PC-3 (cell line): ENCODE measurements around the gene CTSD. TPM values are rescaled to one million over a fixed set of nuclear protein-coding genes. Genes with fewer than 3 reads are reported as not detected.

Source experiments
- ATAC-seq: fragments of 200-7000 bp; cut with Tn5 transposase; 2 replicates; pipeline ENCODE4 v1.9.1; 2020; ENCODE audit warnings: mild to moderate bottlenecking, moderate library complexity
- BruUV-seq: library from RNA; stranded (reverse); fragments of 400-500 nt; replicated peaks from 2 replicates; lab custom pipeline; 2021; lab: Mats Ljungman, UMichigan
- CTCF ChIA-PET: fragments of 300-600 bp; sonication (Branson Sonifier 250); formaldehyde crosslinking; loops from one replicate; lab custom pipeline; 2022; ENCODE audit warnings: antibody characterized with exemption; lab: Charles Lee
- POLR2A ChIA-PET: fragments of 300-600 bp; sonication (Branson Sonifier 250); formaldehyde crosslinking; loops from one replicate; lab custom pipeline; 2022; ENCODE audit warnings: antibody characterized with exemption; ENCODE audit not compliant: unreplicated experiment; lab: Charles Lee
- DNase-seq: peaks from one replicate; pipeline ENCODE4 v3.0.0-alpha.2; 2015
- H2AFZ ChIP-seq: fragments of 300-600 bp; sonication (generic); 2 replicates; pipeline ENCODE4 v1.6.0; 2016; ENCODE audit warnings: antibody characterized with exemption, low read length
- H3F3A ChIP-seq: fragments of 300-600 bp; sonication (generic); one replicate; pipeline ENCODE4 v1.6.0; 2017; ENCODE audit warnings: antibody characterized with exemption, low read length, control low read depth, mild to moderate bottlenecking; ENCODE audit not compliant: unreplicated experiment
- H3K27ac ChIP-seq: fragments of 300-600 bp; sonication (generic); 2 replicates; pipeline ENCODE4 v1.5.1; 2016; ENCODE audit warnings: mild to moderate bottlenecking, low read length
- H3K27me3 ChIP-seq: fragments of 300-600 bp; sonication (generic); 2 replicates; pipeline ENCODE4 v1.6.1; 2016; ENCODE audit warnings: low read length, mixed read lengths
- H3K36me3 ChIP-seq: fragments of 300-600 bp; sonication (generic); 2 replicates; pipeline ENCODE4 v1.6.1; 2016; ENCODE audit warnings: low read depth, mixed run types, low read length, mixed read lengths
- H3K4me1 ChIP-seq: fragments of 300-600 bp; sonication (generic); 2 replicates; pipeline ENCODE4 v1.5.1; 2016; ENCODE audit warnings: low read length; ENCODE audit not compliant: insufficient read depth
- H3K4me2 ChIP-seq: fragments of 300-600 bp; sonication (generic); 2 replicates; pipeline ENCODE4 v1.6.0; 2016; ENCODE audit warnings: low read length
- H3K4me3 ChIP-seq: fragments of 300-600 bp; sonication (generic); 2 replicates; pipeline ENCODE4 v1.5.1; 2016; ENCODE audit warnings: mild to moderate bottlenecking, low read length, mixed read lengths
- H3K79me2 ChIP-seq: fragments of 300-600 bp; sonication (generic); 2 replicates; pipeline ENCODE4 v1.6.1; 2017; ENCODE audit warnings: low read length, mixed read lengths
- H3K9ac ChIP-seq: fragments of 300-600 bp; sonication (generic); 2 replicates; pipeline ENCODE4 v1.6.0; 2016; ENCODE audit warnings: mild to moderate bottlenecking, low read length
- H3K9me2 ChIP-seq: fragments of 300-600 bp; sonication (generic); replicated peaks from 2 replicates; pipeline ENCODE4 v1.6.1; 2016; ENCODE audit warnings: mixed run types, low read length, mixed read lengths
- H3K9me3 ChIP-seq: fragments of 300-600 bp; sonication (generic); 2 replicates; pipeline ENCODE4 v1.6.1; 2016; ENCODE audit warnings: low read length, mixed read lengths
- H4K20me1 ChIP-seq: fragments of 300-600 bp; sonication (generic); 2 replicates; pipeline ENCODE4 v1.6.1; 2016; ENCODE audit warnings: low read length, mixed read lengths
- EZH2 ChIP-seq: fragments of 300-600 bp; sonication (generic); IDR thresholded peaks from one replicate; pipeline ENCODE4 v1.6.1; 2017; ENCODE audit warnings: antibody characterized with exemption, mild to moderate bottlenecking, low read length; ENCODE audit not compliant: unreplicated experiment
- EZH2phosphoT487 ChIP-seq: fragments of 300-600 bp; sonication (generic); IDR thresholded peaks from 2 replicates; pipeline ENCODE4 v1.6.1; 2018; ENCODE audit warnings: mild to moderate bottlenecking, antibody characterized with exemption, low read length, borderline replicate concordance
- intact Hi-C: fragments of 100-400 bp; cut with micrococcal nuclease; formaldehyde crosslinking; loops from 2 replicates; pipeline ENCODE4 v1.9.0; 2023
- total RNA-seq: library from RNA; depleted of rRNA; stranded (reverse); fragments of >200 nt; gene quantifications from 2 replicates; pipeline ENCODE4 v1.2.3, GENCODE V29; 2014
- TF ChIP-seq, protein P1 (sequence below): fragments of 300-600 bp; sonication (generic); conservative IDR thresholded peaks from 2 replicates; pipeline ENCODE4 v1.5.1; 2017; ENCODE audit warnings: antibody characterized with exemption, low read depth, mild to moderate bottlenecking, low read length

The CTSD gene
- total RNA-seq, 1 experiment from 2014 or later, result 308 TPM

DNA sequence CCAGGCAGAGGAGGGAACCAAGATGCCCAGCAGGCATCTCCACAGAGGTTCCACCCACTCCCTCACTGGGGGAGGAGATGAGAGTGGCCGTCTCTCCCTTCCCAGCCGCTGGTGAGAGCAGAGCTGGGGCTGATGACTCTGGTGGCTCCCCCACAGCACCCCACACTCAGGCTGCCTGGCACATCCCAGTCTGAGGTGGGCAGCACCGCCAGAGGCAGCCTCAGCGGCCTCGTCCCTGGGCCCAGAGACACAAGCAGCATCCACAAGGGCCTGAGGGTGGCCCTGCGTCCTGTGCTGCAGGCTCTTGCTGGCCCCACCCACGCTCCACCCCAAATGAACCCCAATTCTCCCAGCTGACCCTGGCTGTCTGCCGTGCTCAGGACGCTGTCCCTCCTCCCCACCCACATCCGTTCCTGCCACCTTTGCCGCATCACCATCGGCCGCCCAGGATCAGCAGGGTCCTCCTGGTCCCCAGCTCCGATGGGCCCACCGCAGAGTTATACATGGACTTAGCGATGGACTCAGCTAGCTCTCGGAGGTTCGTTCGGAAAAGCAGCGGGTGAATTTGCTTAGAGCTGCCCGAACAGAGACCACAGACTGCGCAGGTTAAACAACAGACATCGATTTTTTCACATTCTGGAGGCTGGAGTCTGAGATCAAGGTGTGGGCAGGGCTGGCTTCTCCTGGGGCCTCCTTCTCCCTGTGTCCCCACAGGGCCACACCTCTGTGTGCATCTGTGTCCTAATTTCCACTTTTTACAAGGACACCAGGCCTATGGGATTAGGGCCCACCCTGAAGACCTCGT lies 20.2 kb upstream of the CTSD start:
- ChIA-PET POLR2A (no interaction called here), CTCF (interaction anchor here (1.2 kb wide), 1 partner anchor 90 kb away, joined by 3 read pairs; no protein-coding TSS in a partner anchor)
- H3K79me2 ChIP-seq, result no peaks in the 10 kb centered on the region
- TF ChIP-seq EZH2phosphoT487, result no peak
- no peak for TF ChIP-seq EZH2
- TF ChIP-seq, protein P1, sequence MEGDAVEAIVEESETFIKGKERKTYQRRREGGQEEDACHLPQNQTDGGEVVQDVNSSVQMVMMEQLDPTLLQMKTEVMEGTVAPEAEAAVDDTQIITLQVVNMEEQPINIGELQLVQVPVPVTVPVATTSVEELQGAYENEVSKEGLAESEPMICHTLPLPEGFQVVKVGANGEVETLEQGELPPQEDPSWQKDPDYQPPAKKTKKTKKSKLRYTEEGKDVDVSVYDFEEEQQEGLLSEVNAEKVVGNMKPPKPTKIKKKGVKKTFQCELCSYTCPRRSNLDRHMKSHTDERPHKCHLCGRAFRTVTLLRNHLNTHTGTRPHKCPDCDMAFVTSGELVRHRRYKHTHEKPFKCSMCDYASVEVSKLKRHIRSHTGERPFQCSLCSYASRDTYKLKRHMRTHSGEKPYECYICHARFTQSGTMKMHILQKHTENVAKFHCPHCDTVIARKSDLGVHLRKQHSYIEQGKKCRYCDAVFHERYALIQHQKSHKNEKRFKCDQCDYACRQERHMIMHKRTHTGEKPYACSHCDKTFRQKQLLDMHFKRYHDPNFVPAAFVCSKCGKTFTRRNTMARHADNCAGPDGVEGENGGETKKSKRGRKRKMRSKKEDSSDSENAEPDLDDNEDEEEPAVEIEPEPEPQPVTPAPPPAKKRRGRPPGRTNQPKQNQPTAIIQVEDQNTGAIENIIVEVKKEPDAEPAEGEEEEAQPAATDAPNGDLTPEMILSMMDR, result no peak
- no peak overlapping the region for H2AFZ ChIP-seq
- no peaks in the 10 kb centered on the region for H3K9me2 ChIP-seq
- intact Hi-C loops, result no loop called here
- H3K4me1 ChIP-seq, result peaks cover 13% of the 10 kb centered on the region
- no peaks in the 10 kb centered on the region for H3K36me3 ChIP-seq
- BruUV-seq, result no TSS peak
- H3K27ac ChIP-seq, result no peak overlapping the region
- no peaks in the 10 kb centered on the region for H3F3A ChIP-seq
- no peak overlapping the region for H3K4me3 ChIP-seq
- H3K27me3 ChIP-seq, result no peaks in the 10 kb centered on the region
- H4K20me1 ChIP-seq, result no peaks in the 10 kb centered on the region
- no peak overlapping the region for H3K9ac ChIP-seq
- H3K4me2 ChIP-seq, result no peak overlapping the region
- DNase-seq (no peak), ATAC-seq (no peak)
- H3K9me3 ChIP-seq, result 0 out of 2 replicates have a peak, but pooled peaks cover 2% of the 10 kb centered on the region

DNA sequence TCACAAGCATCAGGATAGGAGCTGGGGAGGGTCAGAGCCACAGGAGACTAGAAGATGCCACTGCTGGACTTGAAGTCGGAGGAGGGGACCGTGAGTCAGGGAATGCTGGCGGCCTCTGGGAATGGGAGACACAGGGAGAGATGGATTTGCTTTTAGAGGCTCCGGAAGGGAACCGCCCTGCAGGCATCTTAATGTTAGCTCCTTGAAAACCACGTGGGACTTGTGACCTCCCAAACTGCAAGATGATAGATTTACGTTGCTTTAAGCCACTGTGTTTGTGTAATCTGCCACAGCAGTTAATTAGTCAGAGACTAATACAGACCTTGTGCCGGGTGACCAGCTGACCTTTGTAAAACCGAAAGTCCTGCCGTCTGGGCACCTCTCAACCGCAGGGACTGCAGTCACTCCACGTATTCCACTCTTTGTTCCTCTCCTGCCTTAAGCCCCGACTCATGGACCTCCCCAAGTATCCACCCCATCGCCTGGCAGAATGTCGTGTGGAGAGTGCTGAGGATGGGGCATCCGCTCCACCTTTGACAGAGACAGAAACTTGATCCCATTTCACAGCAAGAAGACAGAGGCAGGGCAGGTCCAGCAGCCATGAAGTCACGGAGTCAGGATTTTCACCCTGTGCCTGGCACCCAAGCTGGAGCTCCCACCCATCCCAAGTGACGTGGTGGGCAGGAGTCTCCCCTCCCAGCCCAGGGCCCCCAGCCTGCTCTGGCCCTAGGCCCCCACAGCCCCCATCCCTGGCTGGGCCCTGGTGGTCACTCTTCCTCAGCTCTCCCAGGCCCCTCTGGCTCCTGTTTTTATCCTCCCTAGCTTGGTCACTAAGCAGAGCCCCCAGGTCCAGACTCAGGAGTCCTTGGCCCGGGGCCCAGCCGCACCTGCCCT lies 19.4 kb upstream of the CTSD start:
- H3K27me3 ChIP-seq, result no peaks in the 10 kb centered on the region
- H3K9me2 ChIP-seq, result no peaks in the 10 kb centered on the region
- 0 out of 2 replicates have a peak overlapping the region, but pooled peaks have one; percentile 17 for H3K27ac ChIP-seq
- H4K20me1 ChIP-seq, result no peaks in the 10 kb centered on the region
- POLR2A ChIA-PET, result no interaction called here
- no peaks in the 10 kb centered on the region for H3F3A ChIP-seq
- DNase-seq (peak; percentile 56), ATAC-seq (peak; percentile 58)
- H3K4me1 ChIP-seq, result peaks cover 20% of the 10 kb centered on the region
- peak overlapping the region; percentile 46; the same call in 1 of the 2 replicates for H3K4me3 ChIP-seq
- no TSS peak for BruUV-seq
- CTCF ChIA-PET, result interaction anchor here (1.2 kb wide), 1 partner anchor 89 kb away, joined by 3 read pairs; no protein-coding TSS in a partner anchor
- no peak overlapping the region for H3K9ac ChIP-seq
- no peaks in the 10 kb centered on the region for H3K9me3 ChIP-seq
- intact Hi-C loops, result no loop called here
- no peaks in the 10 kb centered on the region for H3K36me3 ChIP-seq
- no peaks in the 10 kb centered on the region for H3K79me2 ChIP-seq
- peak overlapping the region; percentile 70 for H2AFZ ChIP-seq
- TF ChIP-seq EZH2 (no peak), EZH2phosphoT487 (no peak)
- TF ChIP-seq, protein P1, result no peak
- peak overlapping the region; percentile 63 for H3K4me2 ChIP-seq
